Coronary artery (tissue), 2 donors: ENCODE data around the gene MMP24OS.
A peak's percentile ranks its signal among the peaks of the same experiment; 100 is the strongest.
"Not testable (repeated sequence)": the region's sequence is repeated elsewhere in the genome, so short reads cannot be mapped to it uniquely, and the experiment has no call there.

ENCODE experiments used
- DNase-seq: peaks from one replicate; pipeline ENCODE4 v3.0.0-alpha.2; 2017; ENCODE audit warnings: low spot score
- H3K27ac ChIP-seq, 2 donors: fragments of 200-600 bp; sonication (generic); one replicate each; pipeline ENCODE4 v1.5.1; 2016 to 2019
- H3K4me3 ChIP-seq: fragments of 200-600 bp; sonication (generic); 2 replicates; pipeline ENCODE4 v1.5.1; 2016; ENCODE audit warnings: mild to moderate bottlenecking, moderate library complexity
- CTCF ChIP-seq: fragments of 200-600 bp; sonication (generic); IDR thresholded peaks from one replicate; pipeline ENCODE4 v1.5.1; 2019; ENCODE audit warnings: antibody characterized with exemption

MMP24OS gene

GRCh38 chr20:35271073-35271882 lies 6.6 kb downstream of the MMP24OS start:
- no peak for TF ChIP-seq CTCF
- H3K27ac ChIP-seq = no peak overlapping the region

GRCh38 chr20:35270021-35270902 lies 7.7 kb downstream of the MMP24OS start:
- no peak for TF ChIP-seq CTCF
- Histone ChIP-seq H3K27ac (no peak overlapping the region), H3K4me3 (no peak overlapping the region)
- no peak for DNase-seq

More at GRCh38 chr20:35271073-35271882, 6.6 kb downstream of the MMP24OS start:
- H3K4me3 ChIP-seq = no peak overlapping the region
- DNase-seq = no peak

- no peak overlapping the region for H3K27ac ChIP-seq
- H3K4me3 ChIP-seq = no peak overlapping the region
- DNase-seq = no peak
- peak; percentile 39 for TF ChIP-seq CTCF
These were observed 8.7 kb downstream of the MMP24OS start for GRCh38 chr20:35269055-35269781.

- DNase-seq = no peak
- Histone ChIP-seq H3K27ac (no peak overlapping the region), H3K4me3 (no peak overlapping the region)
- TF ChIP-seq CTCF = no peak
These were observed 10.8 kb downstream of the MMP24OS start for GRCh38 chr20:35267092-35267491.

- Histone ChIP-seq H3K27ac (no peak overlapping the region), H3K4me3 (no peak overlapping the region)
- TF ChIP-seq CTCF = no peak
- DNase-seq = no peak
These were observed 13.2 kb downstream of the MMP24OS start for GRCh38 chr20:35264755-35265154.

GRCh38 chr20:35263532-35264341 lies 14.2 kb downstream of the MMP24OS start:
- DNase-seq = no peak
- Histone ChIP-seq H3K27ac (no peak overlapping the region), H3K4me3 (no peak overlapping the region)
- TF ChIP-seq CTCF = no peak

- not testable (repeated sequence) for H3K4me3 ChIP-seq, DNase-seq, H3K27ac ChIP-seq
These were observed 15.0 kb downstream of the MMP24OS start for GRCh38 chr20:35262731-35263531.

- not testable (repeated sequence) for DNase-seq, H3K27ac ChIP-seq, H3K4me3 ChIP-seq
These were observed 15.6 kb downstream of the MMP24OS start for GRCh38 chr20:35262321-35262720.
